ENCODE measurements around the gene NR1H4. TPM values are rescaled to one million over a fixed set of nuclear protein-coding genes. Genes with fewer than 3 reads are reported as not detected.

The NR1H4 gene
- total and polyA plus RNA-seq, 9 of the 15 experiments (the other 6 are each of a cell fraction or from before 2014, with no cell fraction given), result 0.03 TPM; not detected in 8

- H3K4me1 ChIP-seq (replicated peaks in 1 of 2; ENCODE audit: control insufficient read depth in 2 of 2, insufficient read depth in 2 of 2, low read length in 2 of 2), result no peaks in the 10 kb centered on the region
- TF ChIP-seq PATZ1 (CRISPR knock-in tag; IDR thresholded peaks at IDR 0.05; ENCODE audit: borderline replicate concordance) (no peak), SP1 (CRISPR knock-in tag; IDR thresholded peaks at IDR 0.05) (no peak), TGIF2 (CRISPR knock-in tag; IDR thresholded peaks at IDR 0.05) (no peak), POU5F1 (IDR thresholded peaks at IDR 0.05; ENCODE audit: borderline replicate concordance, low read depth, low read length, partially characterized antibody) (no peak), EP300 (IDR thresholded peaks at IDR 0.05; ENCODE audit: low read length) (no peak), TEAD4 (IDR thresholded peaks at IDR 0.05; ENCODE audit: low read length) (no peak), TEAD4 (CRISPR knock-in tag; IDR thresholded peaks at IDR 0.05; ENCODE audit: borderline replicate concordance) (no peak), ZNF316 (IDR thresholded peaks at IDR 0.05) (peak; percentile 51; the same call in 1 of the 2 replicates), SMARCE1 (IDR thresholded peaks at IDR 0.05) (no peak), CEBPB (tag; IDR thresholded peaks at IDR 0.05) (no peak), SIN3A (IDR thresholded peaks at IDR 0.05; ENCODE audit: borderline replicate concordance in 2 of 2, control insufficient read depth in 1 of 2, low read depth in 2 of 2, low read length in 2 of 2) (no peak), RBBP5 (IDR thresholded peaks at IDR 0.05; ENCODE audit: borderline replicate concordance, insufficient read depth, low read length, poor library complexity, severe bottlenecking) (no peak), EWSR1 (IDR thresholded peaks at IDR 0.05; ENCODE audit: borderline replicate concordance, low read depth, partially characterized antibody) (no peak), HNRNPLL (IDR thresholded peaks at IDR 0.05; ENCODE audit: low read depth, low read length, poor library complexity, severe bottlenecking) (no peak), MAFG (tag; conservative IDR thresholded peaks at IDR 0.05) (0 out of 2 replicates have a peak, but pooled peaks have one; percentile 17), NR4A1 (CRISPR knock-in tag; IDR thresholded peaks at IDR 0.05) (no peak), NR4A1 (tag; IDR thresholded peaks at IDR 0.05) (no peak), THRA (IDR thresholded peaks at IDR 0.05) (no peak), BRD9 (IDR thresholded peaks at IDR 0.05; ENCODE audit: low read depth, partially characterized antibody) (no peak), ZBTB43 (CRISPR knock-in tag; IDR thresholded peaks at IDR 0.05) (no peak)
Observed at GRCh38 chr12:100544165-100544564, 70.5 kb downstream of the NR1H4 start.

More at GRCh38 chr12:100544165-100544564, 70.5 kb downstream of the NR1H4 start:
- no peaks in the 10 kb centered on the region for H4K20me1 ChIP-seq (replicated peaks; ENCODE audit: control insufficient read depth, insufficient read depth, low read length)
- FAIRE-seq, result no peak
- no TSS peak for BruUV-seq (replicated peaks)
- H3K27me3 ChIP-seq (ENCODE audit: control insufficient read depth in 2 of 2, insufficient read depth in 2 of 2, low read length in 2 of 2), result no peaks in the 10 kb centered on the region
- in situ Hi-C loops (cut with MboI) (no loop called here), intact Hi-C loops (cut with micrococcal nuclease) (no loop called here)
- ChIA-PET CTCF (ENCODE audit: low intra/inter-chr PET ratio) (no interaction called here), POLR2A (no interaction called here)
- WGBS (ENCODE audit: insufficient coverage, low coverage, missing lambda C conversion rate), result 3% methylated on average over 4 of the region's 4 CpGs
- no peak overlapping the region for H3K4me3 ChIP-seq
- no peaks in the 10 kb centered on the region for H3K9me1 ChIP-seq (ENCODE audit: control insufficient read depth, insufficient read depth, low read length)
- H3K27ac ChIP-seq (ENCODE audit: extremely low read depth, low read depth, low read length), result no peak overlapping the region
- H3K36me3 ChIP-seq (ENCODE audit: control insufficient read depth, insufficient read depth, low read length), result no peaks in the 10 kb centered on the region
- ATAC-seq, result no peak
- H3K79me2 ChIP-seq (ENCODE audit: control insufficient read depth, insufficient read depth, low read length), result no peaks in the 10 kb centered on the region
- DNase-seq (ENCODE audit: extremely low read depth in 1 of 4, low spot score in 3 of 4), result no peak
- no peak overlapping the region for H3K9ac ChIP-seq (ENCODE audit: insufficient read depth in 1 of 2, low read depth in 2 of 2, low read length in 2 of 2)
- no peak overlapping the region for H2AFZ ChIP-seq (ENCODE audit: low read depth, low read length)
- no peak overlapping the region for H3K4me2 ChIP-seq (ENCODE audit: insufficient read depth, low read length)
- no peaks in the 10 kb centered on the region for H3K9me3 ChIP-seq (replicated peaks; ENCODE audit: control insufficient read depth, insufficient read depth, low read depth, low read length)

Measured in K562 (cell line).